MG63 (cell line): ENCODE results near the gene DNAI2. TPM values are rescaled to one million over a fixed set of nuclear protein-coding genes. Genes with fewer than 3 reads are reported as not detected.
A peak's percentile ranks its signal among the peaks of the same experiment; 100 is the strongest.
"Not testable (repeated sequence)": the region's sequence is repeated elsewhere in the genome, so short reads cannot be mapped to it uniquely, and the experiment has no call there.

Source experiments
- DNase-seq: peaks from one replicate; pipeline ENCODE4 v3.0.0-alpha.2; 2020
- H3K27me3 ChIP-seq: fragments of 250-450 bp; sonication (Bioruptor Pico); 2 replicates; pipeline ENCODE4 v1.5.1; 2020; ENCODE audit warnings: mild to moderate bottlenecking, moderate library complexity
- H3K36me3 ChIP-seq: fragments of 250-450 bp; sonication (Bioruptor Pico); 2 replicates; pipeline ENCODE4 v1.5.1; 2020; ENCODE audit warnings: mild to moderate bottlenecking, moderate library complexity
- H3K4me3 ChIP-seq: fragments of 250-450 bp; sonication (Bioruptor Pico); 2 replicates; pipeline ENCODE4 v1.5.1; 2020; ENCODE audit warnings: mild to moderate bottlenecking, moderate library complexity
- H3K9me3 ChIP-seq: fragments of 250-450 bp; sonication (Bioruptor Pico); 2 replicates; pipeline ENCODE4 v1.5.1; 2020; ENCODE audit warnings: mild to moderate bottlenecking, moderate library complexity
- total RNA-seq: library from RNA; depleted of rRNA; stranded (reverse); fragments of >200 nt; shearing (Covaris generic); gene quantifications from 2 replicates; pipeline ENCODE4 v1.2.3, GENCODE V29; 2014; ENCODE audit warnings: low replicate concordance

DNAI2 gene
- total RNA-seq, 1 experiment from 2014 or later = not detected

- no peak for DNase-seq
- H3K27me3 ChIP-seq = no peaks in the 10 kb centered on the region; the same call in 1 of the 2 replicates
Measured at GRCh38 chr17:74262601-74263000, 11.4 kb upstream of the DNAI2 start.

DNA sequence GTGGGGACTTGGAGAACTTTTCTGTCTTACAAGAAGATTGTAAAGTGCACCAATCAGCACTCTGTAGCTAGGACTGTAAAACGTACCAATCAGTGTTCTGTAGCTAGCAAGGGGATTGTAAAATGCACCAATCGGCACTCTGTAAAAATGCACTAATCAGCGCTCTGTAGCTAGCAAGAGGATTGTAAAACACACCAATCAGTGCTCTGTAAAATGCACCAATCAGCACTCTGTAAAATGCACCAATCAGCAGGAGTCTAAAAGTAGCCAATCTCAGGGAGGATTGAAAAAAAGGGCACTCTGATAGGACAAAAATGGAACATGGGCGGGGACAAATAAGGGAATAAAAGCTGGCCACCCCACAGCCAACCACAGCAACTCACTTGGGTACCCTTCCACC is 7.0 kb upstream of the DNAI2 start:
- DNase-seq, H3K36me3 ChIP-seq, H3K4me3 ChIP-seq, H3K9me3 ChIP-seq, H3K27me3 ChIP-seq: not testable (repeated sequence)

More at GRCh38 chr17:74262601-74263000, 11.4 kb upstream of the DNAI2 start:
- H3K36me3 ChIP-seq = no peaks in the 10 kb centered on the region
- no peaks in the 10 kb centered on the region for H3K9me3 ChIP-seq
- H3K4me3 ChIP-seq = no peak overlapping the region

DNA sequence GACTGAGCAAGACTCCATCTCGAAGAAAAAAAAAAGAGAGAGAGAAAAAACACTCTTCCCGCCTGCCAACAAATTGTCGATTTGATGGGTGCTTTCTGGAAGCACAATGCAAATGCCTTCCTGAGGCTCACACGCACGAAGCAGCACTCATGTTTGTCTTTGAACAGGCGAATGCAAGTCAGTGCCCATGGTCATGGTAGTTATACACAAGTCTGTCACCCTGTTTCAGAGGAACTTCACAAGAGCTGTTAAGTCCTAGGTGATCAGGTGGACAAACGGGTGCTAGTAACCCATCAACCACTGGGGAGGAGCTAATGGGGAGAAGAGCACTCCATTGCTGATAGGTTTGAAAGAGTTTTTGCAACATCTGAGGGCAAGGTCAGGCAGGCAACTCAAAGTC is 6.5 kb upstream of the DNAI2 start:
- no peaks in the 10 kb centered on the region for H3K9me3 ChIP-seq
- no peak overlapping the region for H3K4me3 ChIP-seq
- H3K36me3 ChIP-seq = no peaks in the 10 kb centered on the region
- H3K27me3 ChIP-seq = no peaks in the 10 kb centered on the region
- DNase-seq = no peak

GRCh38 chr17:74267987-74268499 is 6.0 kb upstream of the DNAI2 start:
- no peaks in the 10 kb centered on the region for H3K9me3 ChIP-seq
- no peak overlapping the region for H3K4me3 ChIP-seq
- H3K36me3 ChIP-seq = no peaks in the 10 kb centered on the region
- DNase-seq = no peak
- no peaks in the 10 kb centered on the region for H3K27me3 ChIP-seq

DNA sequence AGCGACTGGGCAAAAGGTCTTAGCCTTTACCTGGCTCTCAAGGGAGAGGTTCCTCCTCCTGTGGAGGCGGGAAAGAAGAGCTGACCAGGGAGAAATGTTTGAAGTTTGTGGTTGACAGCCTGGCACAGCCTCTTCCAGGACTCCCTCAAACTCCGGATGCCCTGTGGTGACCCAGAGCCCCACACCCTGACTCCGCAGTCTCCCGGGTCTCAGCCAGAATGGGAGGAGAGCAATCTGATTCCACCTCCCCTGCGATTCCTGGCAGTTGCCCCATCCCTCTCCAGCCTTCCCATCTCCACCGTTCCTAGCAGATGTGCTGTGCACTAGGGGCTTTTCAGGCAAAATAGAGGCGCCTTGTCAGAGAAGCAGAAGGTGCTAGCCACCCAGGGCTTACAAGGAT is 5.5 kb upstream of the DNAI2 start:
- H3K27me3 ChIP-seq = no peaks in the 10 kb centered on the region
- no peaks in the 10 kb centered on the region for H3K36me3 ChIP-seq
- H3K4me3 ChIP-seq = no peak overlapping the region
- H3K9me3 ChIP-seq = no peaks in the 10 kb centered on the region
- no peak for DNase-seq

DNA sequence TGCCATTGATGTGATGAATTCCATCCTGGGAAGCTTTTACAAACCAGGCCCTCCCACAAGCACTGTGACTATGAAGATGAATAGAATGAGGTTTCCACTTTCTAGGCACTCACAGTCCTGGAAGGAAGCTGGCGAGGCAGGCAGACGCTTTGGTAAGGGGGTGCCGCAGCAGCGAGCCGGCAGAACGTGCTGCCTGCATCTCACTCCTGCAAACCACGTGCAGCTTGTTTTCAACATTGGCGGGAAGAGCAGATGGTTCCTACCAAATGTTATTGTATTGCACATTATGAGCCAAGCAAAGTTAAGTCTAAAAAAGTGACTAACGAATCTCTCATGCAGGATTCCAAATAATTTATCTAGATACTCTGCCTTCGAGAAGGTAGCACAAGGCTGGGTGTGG is 3.7 kb upstream of the DNAI2 start:
- H3K36me3 ChIP-seq = no peaks in the 10 kb centered on the region
- DNase-seq = no peak
- no peaks in the 10 kb centered on the region for H3K9me3 ChIP-seq
- no peak overlapping the region for H3K4me3 ChIP-seq
- H3K27me3 ChIP-seq = no peaks in the 10 kb centered on the region

GRCh38 chr17:74271281-74271680 is 2.8 kb upstream of the DNAI2 start:
- Histone ChIP-seq H3K4me3 (no peak overlapping the region), H3K9me3 (no peaks in the 10 kb centered on the region), H3K27me3 (no peaks in the 10 kb centered on the region), H3K36me3 (no peaks in the 10 kb centered on the region)
- no peak for DNase-seq

- Histone ChIP-seq H3K27me3 (no peaks in the 10 kb centered on the region), H3K36me3 (no peaks in the 10 kb centered on the region), H3K4me3 (no peak overlapping the region), H3K9me3 (no peaks in the 10 kb centered on the region)
- peak; percentile 91 for DNase-seq
Measured at GRCh38 chr17:74271901-74272561, 2.0 kb upstream of the DNAI2 start.

- DNase-seq = peak; percentile 86
Measured at GRCh38 chr17:74272731-74273201, 1.3 kb upstream of the DNAI2 start.

DNA sequence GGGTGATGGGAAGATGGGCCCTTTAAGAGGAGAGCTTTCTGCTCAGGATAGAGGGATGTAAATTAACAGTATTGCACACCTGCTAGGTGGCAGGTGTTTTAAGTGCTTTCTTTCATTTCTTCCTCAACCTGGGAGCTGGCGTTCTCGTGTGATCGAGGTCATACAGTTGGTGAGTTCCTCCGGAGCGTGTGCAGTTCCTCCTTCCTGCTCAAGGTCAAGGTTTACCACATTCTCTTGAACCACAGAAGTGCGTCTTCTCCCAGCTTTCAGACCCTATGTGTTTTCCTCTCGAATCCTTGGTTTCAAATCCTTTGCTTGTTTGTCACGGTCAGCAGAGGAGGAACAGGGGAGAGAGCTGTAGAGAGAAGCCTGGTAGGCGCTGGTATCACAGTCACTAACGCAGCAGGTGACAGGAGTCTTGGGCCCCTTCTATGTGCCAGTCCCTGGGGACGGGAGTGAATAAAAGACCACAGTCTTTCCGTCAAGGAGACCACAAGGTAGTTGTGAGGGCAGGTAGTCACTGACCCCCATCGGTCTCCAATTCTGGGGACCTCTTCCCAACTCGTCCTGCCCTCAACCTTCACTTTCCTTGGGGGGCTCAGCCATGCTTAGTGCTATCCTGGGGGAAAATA is 791 bp downstream of the DNAI2 start:
- no peak for DNase-seq
- H3K9me3 ChIP-seq = no peaks in the 10 kb centered on the region
- H3K36me3 ChIP-seq = no peaks in the 10 kb centered on the region
- no peaks in the 10 kb centered on the region for H3K27me3 ChIP-seq
- H3K4me3 ChIP-seq = no peak overlapping the region

More at GRCh38 chr17:74272731-74273201, 1.3 kb upstream of the DNAI2 start:
- Histone ChIP-seq H3K9me3 (no peaks in the 10 kb centered on the region), H3K4me3 (no peak overlapping the region), H3K27me3 (no peaks in the 10 kb centered on the region), H3K36me3 (no peaks in the 10 kb centered on the region)

DNA sequence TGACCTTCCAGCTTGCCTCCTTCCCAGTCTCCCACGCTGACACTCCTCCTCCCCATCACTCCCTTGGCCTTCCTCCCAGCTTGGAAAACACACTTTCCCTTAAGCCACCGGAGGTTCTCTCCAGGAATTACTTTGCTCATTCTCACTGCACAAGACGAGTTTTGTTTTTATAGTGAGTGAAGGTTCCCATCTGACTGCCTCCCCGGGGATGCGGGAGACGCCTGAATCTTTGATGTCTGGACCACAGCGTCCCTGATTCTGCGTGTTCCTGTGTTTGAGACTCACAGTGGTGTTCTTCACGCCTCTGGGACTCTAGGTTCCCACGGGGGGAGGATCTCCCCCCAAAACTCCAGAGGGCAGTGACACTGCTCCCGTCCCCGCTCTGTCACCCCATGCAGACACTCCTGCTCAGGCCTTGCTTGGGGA is 2.0 kb downstream of the DNAI2 start:
- H3K27me3 ChIP-seq = no peaks in the 10 kb centered on the region
- no peak overlapping the region for H3K4me3 ChIP-seq
- no peaks in the 10 kb centered on the region for H3K36me3 ChIP-seq
- H3K9me3 ChIP-seq = no peaks in the 10 kb centered on the region
- DNase-seq = peak; percentile 68

DNA sequence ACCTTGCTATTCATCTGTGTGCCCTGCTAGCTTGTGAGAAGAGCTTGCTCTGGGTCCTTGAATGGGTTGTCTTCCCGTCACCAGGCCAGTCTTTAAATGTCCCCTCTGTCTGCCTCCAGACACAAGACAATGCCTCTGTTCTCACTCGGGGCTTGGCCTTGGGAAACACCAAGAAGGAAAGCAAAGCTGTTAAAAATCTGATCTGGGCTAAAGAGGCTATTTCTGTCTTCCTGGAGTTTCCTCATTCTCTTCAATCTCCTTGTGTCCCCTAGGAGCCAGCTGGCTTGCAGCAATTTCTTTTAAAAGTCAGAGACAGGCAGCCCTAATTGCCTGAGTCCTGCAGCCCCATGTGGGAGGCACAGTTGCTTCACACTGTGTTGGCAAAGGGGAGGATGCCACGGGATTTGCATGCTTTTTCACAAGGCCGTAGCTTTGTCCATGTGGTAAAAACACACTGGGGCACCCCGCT is 2.5 kb downstream of the DNAI2 start:
- Histone ChIP-seq H3K9me3 (no peaks in the 10 kb centered on the region), H3K36me3 (no peaks in the 10 kb centered on the region), H3K4me3 (no peak overlapping the region), H3K27me3 (no peaks in the 10 kb centered on the region)
- no peak for DNase-seq

- Histone ChIP-seq H3K27me3 (no peaks in the 10 kb centered on the region), H3K4me3 (no peak overlapping the region)
Measured at GRCh38 chr17:74277935-74278334, 3.9 kb downstream of the DNAI2 start.

GRCh38 chr17:74279617-74280016 is 5.6 kb downstream of the DNAI2 start:
- H3K4me3 ChIP-seq, H3K27me3 ChIP-seq, H3K9me3 ChIP-seq, H3K36me3 ChIP-seq, DNase-seq: not testable (repeated sequence)

More at GRCh38 chr17:74277935-74278334, 3.9 kb downstream of the DNAI2 start:
- DNase-seq = no peak
- Histone ChIP-seq H3K9me3 (no peaks in the 10 kb centered on the region), H3K36me3 (no peaks in the 10 kb centered on the region)

DNA sequence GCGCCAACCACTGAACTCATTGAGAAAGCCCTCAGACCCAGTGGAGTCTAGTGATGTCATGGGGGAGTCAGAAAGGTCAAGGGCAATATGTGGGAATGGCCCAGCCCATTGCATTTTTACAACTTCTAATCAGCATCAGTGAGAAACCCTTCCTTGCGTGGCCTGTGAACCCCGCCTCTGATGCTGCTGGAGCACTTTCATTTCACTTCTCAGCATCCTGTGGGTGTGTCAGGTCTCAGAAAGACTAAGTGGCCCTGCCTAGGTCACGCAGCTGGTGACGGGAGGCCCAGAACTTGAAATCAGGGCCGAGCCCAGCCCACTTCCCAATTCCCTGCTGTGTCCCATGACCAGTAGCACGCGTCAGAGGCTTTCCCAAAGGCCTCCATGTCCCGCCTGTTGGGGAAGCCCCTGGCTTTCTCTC is 6.1 kb downstream of the DNAI2 start:
- H3K27me3 ChIP-seq = peaks cover 2% of the 10 kb centered on the region; the same call in 1 of the 2 replicates
- no peak overlapping the region for H3K4me3 ChIP-seq
- H3K36me3 ChIP-seq = no peaks in the 10 kb centered on the region
- no peaks in the 10 kb centered on the region for H3K9me3 ChIP-seq
- DNase-seq = no peak

- H3K4me3 ChIP-seq = no peak overlapping the region
- no peak for DNase-seq
- no peaks in the 10 kb centered on the region for H3K36me3 ChIP-seq
- H3K27me3 ChIP-seq = peaks cover 2% of the 10 kb centered on the region; the same call in 1 of the 2 replicates
- H3K9me3 ChIP-seq = no peaks in the 10 kb centered on the region
Measured at GRCh38 chr17:74281799-74282198, 7.8 kb downstream of the DNAI2 start.

- H3K36me3 ChIP-seq, H3K4me3 ChIP-seq, H3K27me3 ChIP-seq, DNase-seq, H3K9me3 ChIP-seq: not testable (repeated sequence)
Measured at GRCh38 chr17:74282274-74282586, 8.2 kb downstream of the DNAI2 start.
